Endothelial cell (in vitro differentiated cells): ENCODE measurements around the gene SDR9C7. TPM values are rescaled to one million over a fixed set of nuclear protein-coding genes. Genes with fewer than 3 reads are reported as not detected.
"Not testable (repeated sequence)": the region's sequence is repeated elsewhere in the genome, so short reads cannot be mapped to it uniquely, and the experiment has no call there.

Experiments
- DNase-seq: peaks from one replicate; pipeline ENCODE4 v3.0.0; 2021; ENCODE audit warnings: low spot score
- H3K27ac Mint-ChIP-seq: one replicate; pipeline ENCODE4 v1.8.0; 2021; ENCODE audit warnings: mixed read lengths, inconsistent platforms; ENCODE audit not compliant: unreplicated experiment
- H3K27me3 Mint-ChIP-seq: one replicate; pipeline ENCODE4 v1.8.0; 2021; ENCODE audit warnings: mild to moderate bottlenecking, moderate library complexity, mixed read lengths, inconsistent platforms; ENCODE audit not compliant: unreplicated experiment
- H3K36me3 Mint-ChIP-seq: one replicate; pipeline ENCODE4 v1.8.0; 2021; ENCODE audit warnings: mild to moderate bottlenecking, low read depth, mixed read lengths, inconsistent platforms; ENCODE audit not compliant: unreplicated experiment
- H3K4me1 Mint-ChIP-seq: one replicate; pipeline ENCODE4 v1.8.0; 2021; ENCODE audit warnings: mild to moderate bottlenecking, mixed read lengths, inconsistent platforms; ENCODE audit not compliant: unreplicated experiment
- H3K4me3 Mint-ChIP-seq: one replicate; pipeline ENCODE4 v1.8.0; 2021; ENCODE audit warnings: mild to moderate bottlenecking, mixed read lengths, inconsistent platforms; ENCODE audit not compliant: unreplicated experiment
- H3K9me3 Mint-ChIP-seq: one replicate; pipeline ENCODE4 v1.8.0; 2021; ENCODE audit warnings: mixed read lengths, inconsistent platforms; ENCODE audit not compliant: unreplicated experiment
- total RNA-seq: library from RNA; stranded (reverse); fragmentation: NEBNext Ultra II Directional; extraction: Animal tissue kit (Norgen Biotek cat#: 25700); gene quantifications from one replicate; pipeline ENCODE4 v1.2.1, GENCODE V29; 2021; ENCODE audit not compliant: unreplicated experiment
- TF ChIP-seq, protein P1 (sequence below): fragments of 200-600 bp; sonication (generic); IDR thresholded peaks from one replicate; pipeline ENCODE4 v1.5.0; 2021; ENCODE audit warnings: antibody characterized with exemption; ENCODE audit not compliant: unreplicated experiment

The SDR9C7 gene
- total RNA-seq, 1 donor from 2014 or later: not detected

DNA sequence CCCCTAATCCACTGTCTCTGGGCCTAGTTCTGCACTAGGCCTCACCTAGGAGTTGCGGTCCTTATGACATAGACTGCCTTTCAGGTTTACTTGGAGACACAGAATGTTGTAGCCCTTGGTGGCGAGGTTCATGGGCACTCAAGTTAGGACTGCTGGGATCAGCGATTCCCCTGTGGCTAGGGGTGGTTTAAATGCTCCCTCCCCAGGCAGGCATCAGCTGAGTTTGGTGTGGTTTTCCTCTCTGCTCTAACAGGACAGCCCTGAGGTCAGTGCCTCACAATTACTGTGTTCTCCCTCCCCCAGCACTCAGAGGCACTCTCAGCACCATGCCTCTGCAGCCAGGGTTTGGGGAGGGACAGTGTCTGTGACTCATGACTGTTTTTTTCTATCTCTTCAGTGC lies 45.4 kb upstream of the SDR9C7 start:
- no peak overlapping the region for H3K27ac Mint-ChIP-seq
- TF ChIP-seq, protein P1, sequence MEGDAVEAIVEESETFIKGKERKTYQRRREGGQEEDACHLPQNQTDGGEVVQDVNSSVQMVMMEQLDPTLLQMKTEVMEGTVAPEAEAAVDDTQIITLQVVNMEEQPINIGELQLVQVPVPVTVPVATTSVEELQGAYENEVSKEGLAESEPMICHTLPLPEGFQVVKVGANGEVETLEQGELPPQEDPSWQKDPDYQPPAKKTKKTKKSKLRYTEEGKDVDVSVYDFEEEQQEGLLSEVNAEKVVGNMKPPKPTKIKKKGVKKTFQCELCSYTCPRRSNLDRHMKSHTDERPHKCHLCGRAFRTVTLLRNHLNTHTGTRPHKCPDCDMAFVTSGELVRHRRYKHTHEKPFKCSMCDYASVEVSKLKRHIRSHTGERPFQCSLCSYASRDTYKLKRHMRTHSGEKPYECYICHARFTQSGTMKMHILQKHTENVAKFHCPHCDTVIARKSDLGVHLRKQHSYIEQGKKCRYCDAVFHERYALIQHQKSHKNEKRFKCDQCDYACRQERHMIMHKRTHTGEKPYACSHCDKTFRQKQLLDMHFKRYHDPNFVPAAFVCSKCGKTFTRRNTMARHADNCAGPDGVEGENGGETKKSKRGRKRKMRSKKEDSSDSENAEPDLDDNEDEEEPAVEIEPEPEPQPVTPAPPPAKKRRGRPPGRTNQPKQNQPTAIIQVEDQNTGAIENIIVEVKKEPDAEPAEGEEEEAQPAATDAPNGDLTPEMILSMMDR: no peak
- peaks cover 16% of the 10 kb centered on the region for H3K36me3 Mint-ChIP-seq
- H3K4me1 Mint-ChIP-seq: peaks cover 7% of the 10 kb centered on the region
- H3K4me3 Mint-ChIP-seq: no peak overlapping the region
- peaks cover 4% of the 10 kb centered on the region for H3K27me3 Mint-ChIP-seq
- no peaks in the 10 kb centered on the region for H3K9me3 Mint-ChIP-seq
- DNase-seq: no peak

DNA sequence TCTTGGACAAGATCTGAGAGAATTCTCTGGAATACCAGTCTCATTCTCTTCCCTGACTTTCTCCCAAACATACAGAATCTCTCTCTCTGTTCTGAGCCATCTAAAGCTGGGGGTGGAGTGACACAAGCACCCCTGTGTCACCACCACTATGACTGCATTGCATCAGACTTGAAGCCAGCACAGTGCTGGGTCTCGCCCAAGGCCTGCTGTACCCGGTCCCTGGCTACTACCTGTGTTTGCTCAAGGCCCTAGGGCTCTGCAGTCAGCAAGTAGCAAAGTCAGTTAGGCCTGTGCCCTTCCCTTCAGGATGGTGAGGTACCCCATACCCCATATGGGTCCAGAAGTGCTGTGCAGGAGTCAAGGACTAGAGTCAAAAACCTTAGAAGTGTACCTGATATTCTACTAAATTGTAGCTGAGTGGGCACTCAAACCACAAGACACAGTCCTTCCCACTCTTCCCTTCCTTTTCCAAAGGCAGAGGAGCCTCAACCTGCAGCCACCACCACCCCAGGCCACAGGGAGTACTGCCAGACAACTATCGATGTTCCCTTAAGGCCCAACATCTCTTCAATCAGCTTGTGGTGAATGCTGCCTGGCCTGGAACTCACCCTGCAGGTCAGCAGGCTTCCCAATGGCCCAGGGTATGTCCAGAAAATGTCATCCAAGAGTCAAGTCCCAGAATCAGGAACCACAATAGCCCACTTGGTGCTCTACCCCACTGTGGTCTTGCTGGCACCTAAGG lies 44.4 kb upstream of the SDR9C7 start:
- Mint-ChIP-seq H3K27me3 (peaks cover 4% of the 10 kb centered on the region), H3K4me1 (peaks cover 1% of the 10 kb centered on the region), H3K36me3 (peaks cover 12% of the 10 kb centered on the region), H3K9me3 (no peaks in the 10 kb centered on the region), H3K4me3 (no peak overlapping the region), H3K27ac (no peak overlapping the region)
- no peak for DNase-seq
- TF ChIP-seq, protein P1: no peak

DNA sequence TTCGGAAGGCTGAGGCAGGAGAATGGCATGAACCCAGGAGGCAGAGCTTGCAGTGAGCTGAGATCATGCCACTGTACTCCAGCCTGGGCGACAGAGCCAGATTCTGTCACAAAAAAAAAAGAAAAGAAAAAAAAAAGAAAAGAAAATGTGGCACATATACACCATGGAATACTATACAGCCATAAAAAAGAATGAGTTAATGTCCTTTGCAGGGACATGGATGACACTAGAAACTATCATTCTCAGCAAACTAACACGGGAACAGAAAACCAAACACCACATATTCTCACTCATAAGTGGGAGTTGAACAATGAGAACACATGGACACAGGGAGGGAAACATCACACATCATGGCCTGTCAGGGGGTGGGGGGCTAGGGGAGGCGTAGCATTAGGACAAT lies 43.2 kb upstream of the SDR9C7 start:
- not testable (repeated sequence) for H3K27me3 Mint-ChIP-seq, H3K4me1 Mint-ChIP-seq, H3K4me3 Mint-ChIP-seq, DNase-seq, H3K27ac Mint-ChIP-seq, H3K9me3 Mint-ChIP-seq
- H3K36me3 Mint-ChIP-seq: peaks cover 12% of the 10 kb centered on the region

DNA sequence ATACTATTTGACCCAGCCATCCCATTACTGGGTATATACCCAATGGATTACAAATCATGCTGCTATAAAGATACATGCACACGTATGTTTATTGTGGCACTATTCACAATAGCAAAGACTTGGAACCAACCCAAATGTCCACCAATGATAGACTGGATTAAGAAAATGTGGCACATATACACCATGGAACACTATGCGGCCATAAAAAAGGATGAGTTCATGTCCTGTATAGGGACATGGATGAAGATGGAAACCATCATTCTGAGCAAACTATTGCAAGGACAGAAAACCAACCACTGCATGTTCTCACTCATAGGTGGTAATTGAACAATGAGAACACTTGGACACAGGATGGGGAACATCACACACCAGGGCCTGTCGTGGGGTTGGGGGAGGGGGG lies 40.0 kb upstream of the SDR9C7 start:
- H3K36me3 Mint-ChIP-seq, H3K4me1 Mint-ChIP-seq, H3K27ac Mint-ChIP-seq, H3K4me3 Mint-ChIP-seq, DNase-seq, H3K9me3 Mint-ChIP-seq, H3K27me3 Mint-ChIP-seq: not testable (repeated sequence)

DNA sequence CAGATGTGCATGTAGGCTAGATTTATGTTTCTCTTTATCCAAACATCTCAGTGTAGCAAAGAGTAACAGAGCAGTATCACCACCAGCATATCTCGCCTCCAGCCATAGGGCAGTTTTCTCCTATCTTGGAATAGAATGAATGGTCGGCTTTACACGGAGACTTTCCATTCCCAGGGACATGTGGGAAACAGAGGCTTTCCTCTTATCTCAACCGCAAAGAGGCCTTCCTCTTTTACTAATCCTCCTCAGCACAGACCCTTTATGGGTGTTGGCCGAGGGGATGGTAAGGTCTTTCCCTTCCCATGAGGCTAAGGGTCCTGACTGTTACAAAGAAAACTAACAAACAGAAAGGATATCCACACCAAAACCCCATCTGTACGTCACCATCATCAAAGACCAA lies 34.7 kb upstream of the SDR9C7 start:
- H3K4me1 Mint-ChIP-seq, H3K9me3 Mint-ChIP-seq, DNase-seq, H3K4me3 Mint-ChIP-seq, H3K36me3 Mint-ChIP-seq, H3K27me3 Mint-ChIP-seq, H3K27ac Mint-ChIP-seq: not testable (repeated sequence)

DNA sequence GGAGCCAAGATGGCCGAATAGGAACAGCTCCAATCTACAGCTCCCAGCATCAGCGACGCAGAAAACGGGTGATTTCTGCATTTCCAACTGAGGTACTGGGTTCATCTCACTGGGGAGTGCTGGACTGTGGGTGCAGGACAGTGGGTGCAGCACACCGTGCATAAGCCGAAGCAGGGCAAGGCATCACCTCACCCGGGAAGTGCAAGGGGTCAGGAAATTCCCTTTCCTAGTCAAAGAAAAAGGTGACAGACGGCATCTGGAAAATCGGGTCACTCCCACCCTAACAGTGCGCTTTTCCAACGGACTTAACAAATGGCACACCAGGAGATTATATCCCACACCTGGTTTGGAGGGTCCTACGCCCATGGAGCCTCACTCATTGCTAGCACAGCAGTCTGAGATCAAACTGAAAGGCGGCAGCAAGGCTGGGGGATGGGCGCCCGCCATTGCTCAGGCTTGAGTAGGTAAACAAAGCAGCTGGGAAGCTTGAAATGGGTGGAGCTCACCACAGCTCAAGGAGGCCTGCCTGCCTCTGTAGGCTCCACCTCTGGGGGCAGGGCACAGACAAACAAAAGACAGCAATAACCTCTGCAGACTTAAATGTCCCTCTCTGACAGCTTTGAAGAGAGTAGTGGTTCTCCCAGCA lies 31.9 kb upstream of the SDR9C7 start:
- not testable (repeated sequence) for H3K4me1 Mint-ChIP-seq, H3K27ac Mint-ChIP-seq, H3K4me3 Mint-ChIP-seq, DNase-seq, H3K27me3 Mint-ChIP-seq, H3K9me3 Mint-ChIP-seq
- H3K36me3 Mint-ChIP-seq: peaks cover 11% of the 10 kb centered on the region

DNA sequence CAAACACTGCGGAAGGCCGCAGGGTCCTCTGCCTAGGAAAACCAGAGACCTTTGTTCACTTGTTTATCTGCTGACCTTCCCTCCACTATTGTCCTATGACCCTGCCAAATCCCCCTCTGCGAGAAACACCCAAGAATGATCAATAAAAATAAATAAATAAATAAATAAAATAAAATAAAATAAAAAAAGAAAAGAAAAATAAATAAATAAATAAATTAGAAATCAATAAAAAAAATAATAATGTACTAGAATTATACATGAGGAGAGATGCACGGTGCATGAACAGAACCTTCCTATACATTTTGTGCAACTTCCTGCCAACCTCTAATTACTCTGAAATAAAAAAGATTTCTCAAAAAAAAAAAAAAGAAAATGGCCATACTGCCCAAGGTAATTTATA lies 30.9 kb upstream of the SDR9C7 start:
- not testable (repeated sequence) for DNase-seq, H3K4me3 Mint-ChIP-seq, H3K27me3 Mint-ChIP-seq, H3K4me1 Mint-ChIP-seq, H3K27ac Mint-ChIP-seq, H3K9me3 Mint-ChIP-seq
- H3K36me3 Mint-ChIP-seq: peaks cover 11% of the 10 kb centered on the region

DNA sequence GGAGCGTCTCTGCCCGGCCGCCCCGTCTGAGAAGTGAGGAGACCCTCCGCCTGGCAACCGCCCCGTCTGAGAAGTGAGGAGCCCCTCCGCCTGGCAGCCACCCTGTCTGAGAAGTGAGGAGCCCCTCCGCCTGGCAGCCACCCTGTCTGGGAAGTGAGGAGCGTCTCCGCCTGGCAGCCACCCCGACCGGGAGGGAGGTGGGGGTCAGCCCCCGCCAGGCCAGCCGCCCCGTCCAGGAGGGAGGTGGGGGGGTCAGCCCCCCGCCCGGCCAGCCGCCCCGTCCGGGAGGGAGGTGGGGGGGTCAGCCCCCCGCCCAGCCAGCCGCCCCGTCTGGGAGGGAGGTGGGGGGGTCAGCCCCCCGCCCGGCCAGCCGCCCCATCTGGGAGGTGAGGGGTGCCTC lies 29.3 kb upstream of the SDR9C7 start:
- not testable (repeated sequence) for H3K4me1 Mint-ChIP-seq, DNase-seq, H3K9me3 Mint-ChIP-seq, H3K27ac Mint-ChIP-seq, H3K27me3 Mint-ChIP-seq, H3K4me3 Mint-ChIP-seq
- H3K36me3 Mint-ChIP-seq: peaks cover 11% of the 10 kb centered on the region

DNA sequence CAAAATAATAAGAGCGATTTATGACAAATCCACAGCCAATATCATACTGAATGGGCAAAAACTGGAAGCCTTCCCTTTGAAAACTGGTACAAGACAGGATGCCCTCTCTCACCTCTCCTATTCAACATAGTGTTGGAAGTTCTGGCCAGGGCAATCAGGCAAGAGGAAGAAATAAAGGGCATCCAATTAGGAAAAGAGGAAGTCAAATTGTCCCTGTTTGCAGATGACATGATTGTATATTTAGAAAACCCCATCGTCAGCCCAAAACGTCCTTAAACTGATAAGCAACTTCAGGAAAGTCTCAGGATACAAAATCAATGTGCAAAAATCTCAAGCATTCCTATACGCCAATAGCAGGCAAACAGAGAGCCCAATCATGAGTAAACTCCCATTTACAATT lies 28.0 kb upstream of the SDR9C7 start:
- H3K9me3 Mint-ChIP-seq: peaks cover 11% of the 10 kb centered on the region
- DNase-seq, H3K4me1 Mint-ChIP-seq, H3K27ac Mint-ChIP-seq, H3K27me3 Mint-ChIP-seq, H3K4me3 Mint-ChIP-seq: not testable (repeated sequence)
- H3K36me3 Mint-ChIP-seq: peaks cover 13% of the 10 kb centered on the region
